ENCODE results near the gene GRIA1. TPM values are rescaled to one million over a fixed set of nuclear protein-coding genes. Genes with fewer than 3 reads are reported as not detected.

The GRIA1 gene
- total RNA-seq, 1 experiment from 2014 or later, result 0.81 TPM

DNA sequence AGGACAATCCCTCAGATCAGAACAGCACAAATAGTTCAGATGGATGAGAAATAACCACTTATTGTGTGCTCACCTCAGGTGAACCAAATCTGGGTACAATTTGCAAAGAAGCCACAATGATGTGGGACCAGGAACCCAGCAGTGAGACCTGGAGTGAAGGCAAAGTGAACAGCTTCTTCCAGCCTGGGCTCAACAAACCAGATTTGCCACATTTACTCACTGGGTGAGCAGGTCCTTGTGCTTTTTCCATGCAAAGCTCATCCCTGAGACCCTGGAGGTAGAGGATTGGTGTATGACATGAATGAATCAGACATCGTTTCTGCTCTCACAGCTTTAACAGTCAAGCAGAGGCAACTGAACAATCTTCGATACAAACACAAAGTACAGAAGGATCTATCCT, 29.1 kb upstream of the GRIA1 start (continued):
- TF ChIP-seq FOXK1 (CRISPR knock-in tag; IDR thresholded peaks at IDR 0.05), result no peak
- no peak for TF ChIP-seq ZNF219 (CRISPR knock-in tag; IDR thresholded peaks at IDR 0.05; ENCODE audit: borderline replicate concordance)

DNA sequence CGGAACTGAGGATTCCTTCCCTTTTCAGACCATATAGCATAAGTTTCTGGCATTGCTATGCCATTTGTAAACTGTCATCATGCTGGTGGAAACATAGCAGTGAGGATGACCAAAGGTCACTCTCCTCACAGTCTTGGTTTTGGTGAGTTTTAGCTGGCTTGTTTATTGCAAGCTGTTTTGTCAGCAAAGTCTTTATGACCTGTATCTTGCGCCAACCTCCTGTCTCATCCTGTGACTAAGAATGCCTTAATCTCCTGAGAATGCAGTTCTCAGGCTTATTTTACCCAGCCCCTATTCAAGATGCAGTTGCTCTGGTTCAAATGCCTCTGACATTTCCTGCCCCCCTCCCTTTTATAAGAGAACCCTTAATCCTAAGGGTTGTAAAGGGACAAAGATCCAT, 26.7 kb upstream of the GRIA1 start:
- ATAC-seq (no peak), DNase-seq (ENCODE audit: low spot score) (no peak)
- Mint-ChIP-seq H3K4me1 (no peaks in the 10 kb centered on the region), H3K27ac (no peak overlapping the region), H3K27me3 (ENCODE audit: low read depth) (no peaks in the 10 kb centered on the region; the same call in 1 of the 2 replicates), H3K9me3 (peaks cover 4% of the 10 kb centered on the region), H3K36me3 (no peaks in the 10 kb centered on the region; the same call in 1 of the 2 replicates), H3K4me3 (no peak overlapping the region)
- POLR2A ChIA-PET, result interaction anchor here (0.7 kb wide), 1 partner anchor 319 kb away, joined by 4 read pairs; no protein-coding TSS in a partner anchor
- no peak for TF ChIP-seq RELA (CRISPR knock-in tag; IDR thresholded peaks at IDR 0.05; ENCODE audit: borderline replicate concordance)
- TF ChIP-seq, protein P1, sequence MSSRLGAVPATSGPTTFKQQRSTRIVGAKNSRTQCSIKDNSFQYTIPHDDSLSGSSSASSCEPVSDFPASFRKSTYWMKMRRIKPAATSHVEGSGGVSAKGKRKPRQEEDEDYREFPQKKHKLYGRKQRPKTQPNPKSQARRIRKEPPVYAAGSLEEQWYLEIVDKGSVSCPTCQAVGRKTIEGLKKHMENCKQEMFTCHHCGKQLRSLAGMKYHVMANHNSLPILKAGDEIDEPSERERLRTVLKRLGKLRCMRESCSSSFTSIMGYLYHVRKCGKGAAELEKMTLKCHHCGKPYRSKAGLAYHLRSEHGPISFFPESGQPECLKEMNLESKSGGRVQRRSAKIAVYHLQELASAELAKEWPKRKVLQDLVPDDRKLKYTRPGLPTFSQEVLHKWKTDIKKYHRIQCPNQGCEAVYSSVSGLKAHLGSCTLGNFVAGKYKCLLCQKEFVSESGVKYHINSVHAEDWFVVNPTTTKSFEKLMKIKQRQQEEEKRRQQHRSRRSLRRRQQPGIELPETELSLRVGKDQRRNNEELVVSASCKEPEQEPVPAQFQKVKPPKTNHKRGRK (CRISPR knock-in tag; IDR thresholded peaks at IDR 0.05; ENCODE audit: borderline replicate concordance), result no peak
- TF ChIP-seq, protein P2, sequence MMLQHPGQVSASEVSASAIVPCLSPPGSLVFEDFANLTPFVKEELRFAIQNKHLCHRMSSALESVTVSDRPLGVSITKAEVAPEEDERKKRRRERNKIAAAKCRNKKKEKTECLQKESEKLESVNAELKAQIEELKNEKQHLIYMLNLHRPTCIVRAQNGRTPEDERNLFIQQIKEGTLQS (CRISPR knock-in tag; conservative IDR thresholded peaks at IDR 0.05), result no peak
- no peak for TF ChIP-seq KAT7 (CRISPR knock-in tag; IDR thresholded peaks at IDR 0.05; ENCODE audit: borderline replicate concordance)
- TF ChIP-seq, protein P3, sequence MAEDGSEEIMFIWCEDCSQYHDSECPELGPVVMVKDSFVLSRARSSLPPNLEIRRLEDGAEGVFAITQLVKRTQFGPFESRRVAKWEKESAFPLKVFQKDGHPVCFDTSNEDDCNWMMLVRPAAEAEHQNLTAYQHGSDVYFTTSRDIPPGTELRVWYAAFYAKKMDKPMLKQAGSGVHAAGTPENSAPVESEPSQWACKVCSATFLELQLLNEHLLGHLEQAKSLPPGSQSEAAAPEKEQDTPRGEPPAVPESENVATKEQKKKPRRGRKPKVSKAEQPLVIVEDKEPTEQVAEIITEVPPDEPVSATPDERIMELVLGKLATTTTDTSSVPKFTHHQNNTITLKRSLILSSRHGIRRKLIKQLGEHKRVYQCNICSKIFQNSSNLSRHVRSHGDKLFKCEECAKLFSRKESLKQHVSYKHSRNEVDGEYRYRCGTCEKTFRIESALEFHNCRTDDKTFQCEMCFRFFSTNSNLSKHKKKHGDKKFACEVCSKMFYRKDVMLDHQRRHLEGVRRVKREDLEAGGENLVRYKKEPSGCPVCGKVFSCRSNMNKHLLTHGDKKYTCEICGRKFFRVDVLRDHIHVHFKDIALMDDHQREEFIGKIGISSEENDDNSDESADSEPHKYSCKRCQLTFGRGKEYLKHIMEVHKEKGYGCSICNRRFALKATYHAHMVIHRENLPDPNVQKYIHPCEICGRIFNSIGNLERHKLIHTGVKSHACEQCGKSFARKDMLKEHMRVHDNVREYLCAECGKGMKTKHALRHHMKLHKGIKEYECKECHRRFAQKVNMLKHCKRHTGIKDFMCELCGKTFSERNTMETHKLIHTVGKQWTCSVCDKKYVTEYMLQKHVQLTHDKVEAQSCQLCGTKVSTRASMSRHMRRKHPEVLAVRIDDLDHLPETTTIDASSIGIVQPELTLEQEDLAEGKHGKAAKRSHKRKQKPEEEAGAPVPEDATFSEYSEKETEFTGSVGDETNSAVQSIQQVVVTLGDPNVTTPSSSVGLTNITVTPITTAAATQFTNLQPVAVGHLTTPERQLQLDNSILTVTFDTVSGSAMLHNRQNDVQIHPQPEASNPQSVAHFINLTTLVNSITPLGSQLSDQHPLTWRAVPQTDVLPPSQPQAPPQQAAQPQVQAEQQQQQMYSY (CRISPR knock-in tag; IDR thresholded peaks at IDR 0.05), result no peak
- TF ChIP-seq, protein P4, sequence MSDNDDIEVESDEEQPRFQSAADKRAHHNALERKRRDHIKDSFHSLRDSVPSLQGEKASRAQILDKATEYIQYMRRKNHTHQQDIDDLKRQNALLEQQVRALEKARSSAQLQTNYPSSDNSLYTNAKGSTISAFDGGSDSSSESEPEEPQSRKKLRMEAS (CRISPR knock-in tag; IDR thresholded peaks at IDR 0.05), result no peak
- TF ChIP-seq, protein P5, sequence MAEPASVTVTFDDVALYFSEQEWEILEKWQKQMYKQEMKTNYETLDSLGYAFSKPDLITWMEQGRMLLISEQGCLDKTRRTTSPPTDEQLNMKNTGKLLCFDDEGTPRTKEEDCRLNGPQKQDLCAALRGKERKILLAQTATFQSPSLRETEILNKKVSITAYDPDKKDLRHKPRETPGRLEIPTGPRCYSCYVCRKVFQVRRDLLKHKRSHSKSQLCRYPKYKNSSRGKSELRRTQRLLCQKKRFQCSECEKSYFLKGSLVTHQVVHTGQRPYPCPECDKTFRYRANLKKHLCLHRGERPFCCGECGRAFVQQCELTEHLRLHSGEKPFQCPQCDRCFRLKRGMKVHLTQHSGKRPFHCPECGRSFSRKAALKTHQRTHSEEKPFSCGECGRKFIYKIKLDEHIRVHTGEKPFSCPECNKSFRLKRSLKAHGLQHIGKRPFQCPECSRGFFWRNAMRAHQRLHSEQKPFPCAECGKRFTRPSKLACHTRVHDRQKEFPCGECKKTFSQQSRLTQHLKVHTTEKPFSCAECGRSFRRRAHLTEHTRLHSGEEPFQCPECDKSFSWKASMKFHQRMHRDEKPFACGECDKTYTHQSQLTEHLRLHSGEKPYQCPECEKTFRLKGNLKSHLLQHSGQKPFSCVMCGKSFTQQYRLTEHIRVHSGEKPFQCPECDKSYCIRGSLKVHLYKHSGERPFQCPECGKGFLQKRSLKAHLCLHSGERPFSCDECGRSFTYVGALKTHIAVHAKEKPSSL (CRISPR knock-in tag; conservative IDR thresholded peaks at IDR 0.05), result no peak
- TF ChIP-seq CREB1 (CRISPR knock-in tag; IDR thresholded peaks at IDR 0.05), result no peak
- TF ChIP-seq, protein P6, sequence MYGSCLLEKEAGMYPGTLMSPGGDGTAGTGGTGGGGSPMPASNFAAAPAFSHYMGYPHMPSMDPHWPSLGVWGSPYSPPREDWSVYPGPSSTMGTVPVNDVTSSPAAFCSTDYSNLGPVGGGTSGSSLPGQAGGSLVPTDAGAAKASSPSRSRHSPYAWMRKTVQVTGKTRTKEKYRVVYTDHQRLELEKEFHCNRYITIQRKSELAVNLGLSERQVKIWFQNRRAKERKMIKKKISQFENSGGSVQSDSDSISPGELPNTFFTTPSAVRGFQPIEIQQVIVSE (CRISPR knock-in tag; IDR thresholded peaks at IDR 0.05; ENCODE audit: borderline replicate concordance), result no peak
- TF ChIP-seq GTF2I (CRISPR knock-in tag; conservative IDR thresholded peaks at IDR 0.05), result no peak
- no peak for TF ChIP-seq PRRX2 (CRISPR knock-in tag; IDR thresholded peaks at IDR 0.05)
- no peak for TF ChIP-seq TEAD1 (CRISPR knock-in tag; IDR thresholded peaks at IDR 0.05)
- TF ChIP-seq NFYB (CRISPR knock-in tag; conservative IDR thresholded peaks at IDR 0.05; ENCODE audit: low read depth), result no peak
- TF ChIP-seq ZNF138 (CRISPR knock-in tag; conservative IDR thresholded peaks at IDR 0.05), result no peak
- TF ChIP-seq TCF7 (CRISPR knock-in tag; IDR thresholded peaks at IDR 0.05; ENCODE audit: low read depth), result no peak
- no peak for TF ChIP-seq ZNF219 (CRISPR knock-in tag; IDR thresholded peaks at IDR 0.05; ENCODE audit: borderline replicate concordance)
- CTCF ChIA-PET, result interaction anchor here (1.5 kb wide), 1 partner anchor 12 kb away, joined by 4 read pairs; no protein-coding TSS in a partner anchor

Measured in WTC11 (cell line).